ENCODE measurements around the gene TEX2. TPM values are rescaled to one million over a fixed set of nuclear protein-coding genes. Genes with fewer than 3 reads are reported as not detected.
A peak's percentile ranks its signal among the peaks of the same experiment; 100 is the strongest.
"Not testable (repeated sequence)": the region's sequence is repeated elsewhere in the genome, so short reads cannot be mapped to it uniquely, and the experiment has no call there.

The TEX2 gene
- total and polyA plus RNA-seq, 2 experiments from 2014 or later = 27.9 to 37.7 TPM

- no peak overlapping the region for H3K27ac ChIP-seq
Measured at GRCh38 chr17:64185101-64185500, 78.0 kb downstream of the TEX2 start.

GRCh38 chr17:64183815-64184214 lies 79.2 kb downstream of the TEX2 start:
- WGBS (ENCODE audit: low lambda C conversion rate, missing lambda C conversion rate) = 87% methylated on average over 4 of the region's 4 CpGs
- no peaks in the 10 kb centered on the region for H3K79me2 ChIP-seq
- H3K4me2 ChIP-seq = no peak overlapping the region
- H3K9me3 ChIP-seq (ENCODE audit: low read depth) = no peaks in the 10 kb centered on the region
- no peaks in the 10 kb centered on the region for H3K36me3 ChIP-seq (replicated peaks; ENCODE audit: insufficient read depth, low read depth)
- DNase-seq (ENCODE audit: low spot score) = no peak
- TF ChIP-seq EZH2 (IDR thresholded peaks at IDR 0.05; ENCODE audit: borderline replicate concordance) (no peak), EZH2phosphoT487 (IDR thresholded peaks at IDR 0.05; ENCODE audit: low read depth, severe bottlenecking, unreplicated experiment) (no peak)
- no peak overlapping the region for H2AFZ ChIP-seq
- no peak overlapping the region for H3K27ac ChIP-seq
- H3K27me3 ChIP-seq = no peaks in the 10 kb centered on the region
- H3K9me2 ChIP-seq (replicated peaks; ENCODE audit: insufficient read depth) = no peaks in the 10 kb centered on the region
- peaks cover 19% of the 10 kb centered on the region for H3K4me1 ChIP-seq (ENCODE audit: insufficient read depth)
- H3K4me3 ChIP-seq = no peak overlapping the region
- no peaks in the 10 kb centered on the region for H4K20me1 ChIP-seq (ENCODE audit: insufficient read depth, poor library complexity, severe bottlenecking)

More at GRCh38 chr17:64185101-64185500, 78.0 kb downstream of the TEX2 start:
- TF ChIP-seq CTCF (IDR thresholded peaks at IDR 0.05; ENCODE audit: poor library complexity) (no peak), EZH2 (IDR thresholded peaks at IDR 0.05; ENCODE audit: borderline replicate concordance) (no peak)
- H3K27me3 ChIP-seq = no peaks in the 10 kb centered on the region
- no peak overlapping the region for H2AFZ ChIP-seq
- WGBS (ENCODE audit: low lambda C conversion rate, missing lambda C conversion rate) = 86% methylated on average over 3 of the region's 3 CpGs
- peaks cover 19% of the 10 kb centered on the region for H3K4me1 ChIP-seq (ENCODE audit: insufficient read depth)
- H3K9me3 ChIP-seq (ENCODE audit: low read depth) = no peaks in the 10 kb centered on the region
- no peak overlapping the region for H3K4me2 ChIP-seq
- no peak overlapping the region for H3K4me3 ChIP-seq
- no peaks in the 10 kb centered on the region for H4K20me1 ChIP-seq (ENCODE audit: insufficient read depth, poor library complexity, severe bottlenecking)
- H3K79me2 ChIP-seq = no peaks in the 10 kb centered on the region
- DNase-seq (ENCODE audit: low spot score) = no peak
- H3K9me2 ChIP-seq (replicated peaks; ENCODE audit: insufficient read depth) = no peaks in the 10 kb centered on the region
- no peaks in the 10 kb centered on the region for H3K36me3 ChIP-seq (replicated peaks; ENCODE audit: insufficient read depth, low read depth)

GRCh38 chr17:64182325-64183012 lies 80.6 kb downstream of the TEX2 start:
- no peak overlapping the region for H2AFZ ChIP-seq
- no peak overlapping the region for H3K4me3 ChIP-seq
- H3K9me2 ChIP-seq (replicated peaks; ENCODE audit: insufficient read depth) = no peaks in the 10 kb centered on the region
- H3K4me1 ChIP-seq (ENCODE audit: insufficient read depth) = peaks cover 29% of the 10 kb centered on the region
- H3K27me3 ChIP-seq = no peaks in the 10 kb centered on the region
- no peak for DNase-seq (ENCODE audit: low spot score)
- TF ChIP-seq CTCF (IDR thresholded peaks at IDR 0.05; ENCODE audit: poor library complexity) (no peak), EZH2 (IDR thresholded peaks at IDR 0.05; ENCODE audit: borderline replicate concordance) (no peak), EZH2phosphoT487 (IDR thresholded peaks at IDR 0.05; ENCODE audit: low read depth, severe bottlenecking, unreplicated experiment) (no peak)
- H3K36me3 ChIP-seq (replicated peaks; ENCODE audit: insufficient read depth, low read depth) = no peaks in the 10 kb centered on the region
- no peaks in the 10 kb centered on the region for H4K20me1 ChIP-seq (ENCODE audit: insufficient read depth, poor library complexity, severe bottlenecking)
- 94% methylated on average over 3 of the region's 3 CpGs for WGBS (ENCODE audit: low lambda C conversion rate, missing lambda C conversion rate)
- no peak overlapping the region for H3K4me2 ChIP-seq
- H3K79me2 ChIP-seq = no peaks in the 10 kb centered on the region
- H3K27ac ChIP-seq = no peak overlapping the region
- H3K9me3 ChIP-seq (ENCODE audit: low read depth) = no peaks in the 10 kb centered on the region

GRCh38 chr17:64180089-64181073 lies 82.7 kb downstream of the TEX2 start:
- H3K9me2 ChIP-seq (replicated peaks; ENCODE audit: insufficient read depth) = no peaks in the 10 kb centered on the region
- H3K36me3 ChIP-seq (replicated peaks; ENCODE audit: insufficient read depth, low read depth) = no peaks in the 10 kb centered on the region
- H3K27me3 ChIP-seq = no peaks in the 10 kb centered on the region
- no peak overlapping the region for H2AFZ ChIP-seq
- no peaks in the 10 kb centered on the region for H4K20me1 ChIP-seq (ENCODE audit: insufficient read depth, poor library complexity, severe bottlenecking)
- no peaks in the 10 kb centered on the region for H3K9me3 ChIP-seq (ENCODE audit: low read depth)
- peaks cover 12% of the 10 kb centered on the region for H3K4me1 ChIP-seq (ENCODE audit: insufficient read depth)
- no peak for TF ChIP-seq CTCF (IDR thresholded peaks at IDR 0.05; ENCODE audit: poor library complexity)
- no peak for TF ChIP-seq EZH2 (IDR thresholded peaks at IDR 0.05; ENCODE audit: borderline replicate concordance)
- TF ChIP-seq EZH2phosphoT487 (IDR thresholded peaks at IDR 0.05; ENCODE audit: low read depth, severe bottlenecking, unreplicated experiment) = no peak
- no peak for DNase-seq (ENCODE audit: low spot score)
- H3K4me2 ChIP-seq = no peak overlapping the region
- no peak overlapping the region for H3K4me3 ChIP-seq
- WGBS (ENCODE audit: low lambda C conversion rate, missing lambda C conversion rate) = 71% methylated on average over 11 of the region's 11 CpGs
- no peaks in the 10 kb centered on the region for H3K79me2 ChIP-seq
- peak overlapping the region; percentile 57 for H3K27ac ChIP-seq

- not testable (repeated sequence) for H2AFZ ChIP-seq; H3K27me3 ChIP-seq; H3K4me3 ChIP-seq; DNase-seq (ENCODE audit: low spot score); H3K79me2 ChIP-seq; H3K9me2 ChIP-seq (replicated peaks; ENCODE audit: insufficient read depth); H3K9me3 ChIP-seq (ENCODE audit: low read depth); H3K36me3 ChIP-seq (replicated peaks; ENCODE audit: insufficient read depth, low read depth); H3K4me2 ChIP-seq; H3K27ac ChIP-seq; H4K20me1 ChIP-seq (ENCODE audit: insufficient read depth, poor library complexity, severe bottlenecking)
- WGBS (ENCODE audit: low lambda C conversion rate, missing lambda C conversion rate) = 47% methylated on average over 4 of the region's 4 CpGs
- peaks cover 19% of the 10 kb centered on the region for H3K4me1 ChIP-seq (ENCODE audit: insufficient read depth)
Measured at GRCh38 chr17:64179024-64179423, 84.0 kb downstream of the TEX2 start.
